ENCODE results near the gene AGPAT4. TPM values are rescaled to one million over a fixed set of nuclear protein-coding genes. Genes with fewer than 3 reads are reported as not detected.

The AGPAT4 gene
- total RNA-seq, 4 donors from 2014 or later = 10.5 to 20.8 (median 12.6) TPM

DNA sequence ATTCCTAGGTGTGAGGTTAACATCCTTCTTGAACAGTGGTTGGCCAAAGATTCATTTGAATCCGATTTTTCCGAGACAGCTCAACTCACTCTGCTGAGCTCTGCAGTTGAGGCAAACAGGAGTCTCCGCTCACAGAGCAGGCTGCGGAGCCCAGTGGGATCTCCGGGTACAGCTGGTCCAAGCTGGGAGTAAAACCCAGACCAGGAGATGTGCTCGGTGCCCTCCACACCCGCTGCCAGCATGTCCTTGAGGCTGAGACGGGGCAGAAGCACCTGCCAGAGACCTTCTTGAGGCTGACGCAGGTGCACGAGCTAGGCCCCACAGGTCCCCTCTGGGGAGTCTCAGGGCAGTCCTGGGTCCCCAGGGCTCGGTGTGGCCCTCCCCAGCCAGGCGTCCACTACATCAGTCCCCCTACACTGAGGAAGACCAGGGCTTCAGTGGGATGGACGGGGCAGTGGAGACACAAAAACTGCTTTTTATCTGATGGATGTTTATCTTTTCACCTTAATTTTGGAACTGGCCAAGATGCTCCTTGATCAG is 119.0 kb downstream of the AGPAT4 start:
- H3K4me1 ChIP-seq = no peaks in the 10 kb centered on the region
- H3K4me3 ChIP-seq = no peak overlapping the region
- 93 to 97% methylated on average over 5 to 13 of the region's 13 CpGs for WGBS, 2 donors
- no peak for DNase-seq (ENCODE audit: low spot score in 2 of 2)
- H3K27ac ChIP-seq = no peak overlapping the region
- H3K9me3 ChIP-seq = peaks cover 0 to 7% (median 0%) of the 10 kb centered on the region in 4 donors
- no peaks in the 10 kb centered on the region for H3K27me3 ChIP-seq
- H3K36me3 ChIP-seq = peaks cover 0 to 83% (median 0%) of the 10 kb centered on the region in 3 donors
- TF ChIP-seq EP300 (IDR thresholded peaks at IDR 0.05) = no peak
- TF ChIP-seq, protein P1, sequence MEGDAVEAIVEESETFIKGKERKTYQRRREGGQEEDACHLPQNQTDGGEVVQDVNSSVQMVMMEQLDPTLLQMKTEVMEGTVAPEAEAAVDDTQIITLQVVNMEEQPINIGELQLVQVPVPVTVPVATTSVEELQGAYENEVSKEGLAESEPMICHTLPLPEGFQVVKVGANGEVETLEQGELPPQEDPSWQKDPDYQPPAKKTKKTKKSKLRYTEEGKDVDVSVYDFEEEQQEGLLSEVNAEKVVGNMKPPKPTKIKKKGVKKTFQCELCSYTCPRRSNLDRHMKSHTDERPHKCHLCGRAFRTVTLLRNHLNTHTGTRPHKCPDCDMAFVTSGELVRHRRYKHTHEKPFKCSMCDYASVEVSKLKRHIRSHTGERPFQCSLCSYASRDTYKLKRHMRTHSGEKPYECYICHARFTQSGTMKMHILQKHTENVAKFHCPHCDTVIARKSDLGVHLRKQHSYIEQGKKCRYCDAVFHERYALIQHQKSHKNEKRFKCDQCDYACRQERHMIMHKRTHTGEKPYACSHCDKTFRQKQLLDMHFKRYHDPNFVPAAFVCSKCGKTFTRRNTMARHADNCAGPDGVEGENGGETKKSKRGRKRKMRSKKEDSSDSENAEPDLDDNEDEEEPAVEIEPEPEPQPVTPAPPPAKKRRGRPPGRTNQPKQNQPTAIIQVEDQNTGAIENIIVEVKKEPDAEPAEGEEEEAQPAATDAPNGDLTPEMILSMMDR (IDR thresholded peaks at IDR 0.05) = no peak
- no peak for TF ChIP-seq POLR2A (IDR thresholded peaks at IDR 0.05)

DNA sequence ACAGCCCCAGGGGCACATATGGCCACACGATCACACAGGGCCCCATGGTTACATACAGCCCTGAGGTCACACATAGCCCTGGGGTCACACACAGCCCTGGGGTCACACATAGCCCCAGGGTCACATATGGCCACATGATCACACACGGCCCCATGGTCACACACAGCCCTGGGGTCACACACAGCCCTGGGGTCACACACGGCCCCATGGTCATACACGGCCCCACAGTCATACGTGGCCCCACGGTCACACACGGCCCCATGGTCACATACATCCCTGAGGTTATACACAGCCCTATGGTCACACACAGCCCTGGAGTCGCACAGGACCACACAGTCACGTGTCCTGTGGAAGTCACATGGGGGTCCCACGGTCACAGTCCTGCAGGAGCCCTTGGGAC is 120.1 kb downstream of the AGPAT4 start:
- no peaks in the 10 kb centered on the region for H3K27me3 ChIP-seq
- H3K9me3 ChIP-seq = peaks cover 0 to 7% (median 0%) of the 10 kb centered on the region in 4 donors
- no peak overlapping the region for H3K27ac ChIP-seq
- H3K4me1 ChIP-seq = no peaks in the 10 kb centered on the region
- H3K4me3 ChIP-seq = no peak overlapping the region
- WGBS, 2 donors = 81 to 87% methylated on average over 10 of the region's 10 CpGs
- TF ChIP-seq POLR2A (IDR thresholded peaks at IDR 0.05) = no peak
- TF ChIP-seq EP300 (IDR thresholded peaks at IDR 0.05) = no peak
- TF ChIP-seq, protein P1 (IDR thresholded peaks at IDR 0.05) = no peak
- peaks cover 0 to 78% (median 0%) of the 10 kb centered on the region in 3 donors for H3K36me3 ChIP-seq
- no peak for DNase-seq (ENCODE audit: low spot score in 2 of 2)

DNA sequence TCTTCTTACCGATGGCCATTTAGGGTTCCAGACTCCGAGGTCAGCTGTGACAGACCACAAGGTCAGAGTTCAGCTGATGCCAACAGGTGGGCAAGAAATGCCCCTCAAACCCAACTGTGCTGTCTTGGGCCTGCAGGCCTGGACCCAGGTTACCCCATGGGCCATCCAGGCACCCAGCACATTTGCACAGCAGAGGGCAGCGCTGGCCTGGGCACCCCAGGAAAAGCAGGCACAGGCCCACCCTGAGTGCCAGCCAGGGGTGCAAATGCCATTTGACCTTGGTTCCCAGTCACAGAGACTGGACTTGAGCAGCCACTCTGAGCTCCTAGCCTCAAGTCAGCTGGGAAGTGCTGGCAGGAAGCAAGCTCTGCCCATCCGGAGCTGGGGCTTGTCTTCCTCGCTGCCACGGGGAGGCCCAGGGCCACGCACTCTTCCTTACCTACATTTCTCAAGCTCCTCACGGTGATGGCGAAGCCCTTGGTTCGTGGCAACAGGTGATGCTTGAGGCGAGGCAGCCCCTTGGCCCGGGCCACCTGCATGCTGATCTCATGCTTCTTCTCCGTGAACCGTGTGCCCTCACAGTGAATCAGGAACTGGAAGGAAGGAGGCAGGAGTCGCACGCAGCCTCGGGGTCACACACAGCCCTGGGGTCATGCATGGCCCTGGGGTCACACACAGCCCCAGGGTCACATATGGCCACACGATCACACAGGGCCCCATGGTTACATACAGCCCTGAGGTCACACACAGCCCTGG is 120.8 kb downstream of the AGPAT4 start:
- H3K36me3 ChIP-seq = peaks cover 0 to 76% (median 0%) of the 10 kb centered on the region in 3 donors
- H3K4me3 ChIP-seq = no peak overlapping the region
- no peaks in the 10 kb centered on the region for H3K4me1 ChIP-seq
- 89 to 91% methylated on average over 17 to 18 of the region's 18 CpGs for WGBS, 2 donors
- DNase-seq (ENCODE audit: low spot score in 2 of 2) = no peak
- no peaks in the 10 kb centered on the region for H3K27me3 ChIP-seq
- TF ChIP-seq POLR2A (IDR thresholded peaks at IDR 0.05) = no peak
- TF ChIP-seq, protein P1 (IDR thresholded peaks at IDR 0.05) = peak; percentile 8 to 50 (median 36)
- H3K9me3 ChIP-seq = peaks cover 0 to 7% (median 0%) of the 10 kb centered on the region in 4 donors
- no peak overlapping the region for H3K27ac ChIP-seq

DNA sequence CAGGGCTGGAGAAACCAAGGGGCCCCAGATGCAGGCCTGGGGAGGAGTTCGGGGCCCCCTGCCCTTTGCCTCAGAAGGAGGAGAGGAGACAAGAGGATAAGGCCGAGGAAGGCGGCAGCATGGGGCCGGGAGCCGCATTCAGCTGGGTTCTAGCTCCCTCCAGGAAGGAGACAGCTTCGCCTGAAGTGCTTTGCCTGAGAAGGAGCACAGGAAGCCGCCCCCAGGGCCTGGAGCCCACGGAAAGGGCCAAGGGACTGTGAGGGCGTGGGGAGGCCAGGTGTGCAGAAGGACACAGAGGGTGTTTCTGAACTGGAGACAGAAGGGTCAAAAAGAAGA is 121.4 kb downstream of the AGPAT4 start:
- Histone ChIP-seq H3K27me3 (no peaks in the 10 kb centered on the region), H3K27ac (no peak overlapping the region), H3K4me3 (no peak overlapping the region), H3K4me1 (no peaks in the 10 kb centered on the region), H3K36me3 (peaks cover 0 to 75% (median 0%) of the 10 kb centered on the region in 3 donors), H3K9me3 (peaks cover 0 to 7% (median 0%) of the 10 kb centered on the region in 4 donors)
- WGBS, 2 donors = 78 to 82% methylated on average over 9 of the region's 9 CpGs
- TF ChIP-seq POLR2A (IDR thresholded peaks at IDR 0.05) (no peak), EP300 (IDR thresholded peaks at IDR 0.05) (no peak)
- TF ChIP-seq, protein P1 (IDR thresholded peaks at IDR 0.05) = no peak
- DNase-seq (ENCODE audit: low spot score in 2 of 2) = no peak
